ENCODE measurements around the gene ITGA11.

The ITGA11 gene

GRCh38 chr15:68441045-68441743 lies 9.2 kb upstream of the ITGA11 start:
- H3K4me3 ChIP-seq (replicated peaks; ENCODE audit: low read depth, low read length) = no peak overlapping the region
- no peak for DNase-seq (ENCODE audit: extremely low read depth, low read depth)
- TF ChIP-seq, protein P1, sequence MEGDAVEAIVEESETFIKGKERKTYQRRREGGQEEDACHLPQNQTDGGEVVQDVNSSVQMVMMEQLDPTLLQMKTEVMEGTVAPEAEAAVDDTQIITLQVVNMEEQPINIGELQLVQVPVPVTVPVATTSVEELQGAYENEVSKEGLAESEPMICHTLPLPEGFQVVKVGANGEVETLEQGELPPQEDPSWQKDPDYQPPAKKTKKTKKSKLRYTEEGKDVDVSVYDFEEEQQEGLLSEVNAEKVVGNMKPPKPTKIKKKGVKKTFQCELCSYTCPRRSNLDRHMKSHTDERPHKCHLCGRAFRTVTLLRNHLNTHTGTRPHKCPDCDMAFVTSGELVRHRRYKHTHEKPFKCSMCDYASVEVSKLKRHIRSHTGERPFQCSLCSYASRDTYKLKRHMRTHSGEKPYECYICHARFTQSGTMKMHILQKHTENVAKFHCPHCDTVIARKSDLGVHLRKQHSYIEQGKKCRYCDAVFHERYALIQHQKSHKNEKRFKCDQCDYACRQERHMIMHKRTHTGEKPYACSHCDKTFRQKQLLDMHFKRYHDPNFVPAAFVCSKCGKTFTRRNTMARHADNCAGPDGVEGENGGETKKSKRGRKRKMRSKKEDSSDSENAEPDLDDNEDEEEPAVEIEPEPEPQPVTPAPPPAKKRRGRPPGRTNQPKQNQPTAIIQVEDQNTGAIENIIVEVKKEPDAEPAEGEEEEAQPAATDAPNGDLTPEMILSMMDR (IDR thresholded peaks at IDR 0.05; ENCODE audit: low read depth, low read length, missing control alignments) = no peak

GRCh38 chr15:68440136-68440535 lies 8.2 kb upstream of the ITGA11 start:
- DNase-seq (ENCODE audit: extremely low read depth, low read depth) = no peak
- TF ChIP-seq, protein P1 (IDR thresholded peaks at IDR 0.05; ENCODE audit: low read depth, low read length, missing control alignments) = no peak
- no peak overlapping the region for H3K4me3 ChIP-seq (replicated peaks; ENCODE audit: low read depth, low read length)

GRCh38 chr15:68439506-68439905 lies 7.5 kb upstream of the ITGA11 start:
- DNase-seq (ENCODE audit: extremely low read depth, low read depth) = no peak
- H3K4me3 ChIP-seq (replicated peaks; ENCODE audit: low read depth, low read length) = no peak overlapping the region
- TF ChIP-seq, protein P1 (IDR thresholded peaks at IDR 0.05; ENCODE audit: low read depth, low read length, missing control alignments) = no peak

- DNase-seq (ENCODE audit: extremely low read depth, low read depth) = no peak
- H3K4me3 ChIP-seq (replicated peaks; ENCODE audit: low read depth, low read length) = no peak overlapping the region
- TF ChIP-seq, protein P1 (IDR thresholded peaks at IDR 0.05; ENCODE audit: low read depth, low read length, missing control alignments) = no peak
These were observed 4.7 kb upstream of the ITGA11 start for GRCh38 chr15:68436680-68437079.

- no peak overlapping the region for H3K4me3 ChIP-seq (replicated peaks; ENCODE audit: low read depth, low read length)
- no peak for DNase-seq (ENCODE audit: extremely low read depth, low read depth)
- TF ChIP-seq, protein P1 (IDR thresholded peaks at IDR 0.05; ENCODE audit: low read depth, low read length, missing control alignments) = no peak
These were observed 4.0 kb upstream of the ITGA11 start for GRCh38 chr15:68435966-68436365.

DNA sequence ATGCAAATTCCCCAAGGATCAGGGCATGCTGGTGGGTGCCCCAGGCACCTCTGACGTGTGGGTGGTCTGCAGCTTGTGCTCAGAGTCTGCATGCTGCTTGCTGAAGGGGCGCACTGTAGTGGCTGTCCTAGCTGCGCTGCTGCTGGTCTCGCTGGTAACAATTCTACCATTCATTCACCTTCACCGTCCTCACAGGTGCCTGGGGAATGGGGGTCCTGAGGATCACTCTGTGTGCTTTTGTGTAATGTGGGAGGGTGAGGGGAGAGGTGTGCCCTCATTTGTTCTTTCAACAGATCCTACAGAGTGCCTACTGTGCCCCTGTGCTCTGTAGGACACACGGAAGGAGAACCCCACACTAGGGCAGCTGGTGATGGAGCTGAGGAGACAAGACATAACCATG lies 2.1 kb upstream of the ITGA11 start:
- TF ChIP-seq, protein P1 (IDR thresholded peaks at IDR 0.05; ENCODE audit: low read depth, low read length, missing control alignments) = no peak
- no peak for DNase-seq (ENCODE audit: extremely low read depth, low read depth)
- H3K4me3 ChIP-seq (replicated peaks; ENCODE audit: low read depth, low read length) = no peak overlapping the region

DNA sequence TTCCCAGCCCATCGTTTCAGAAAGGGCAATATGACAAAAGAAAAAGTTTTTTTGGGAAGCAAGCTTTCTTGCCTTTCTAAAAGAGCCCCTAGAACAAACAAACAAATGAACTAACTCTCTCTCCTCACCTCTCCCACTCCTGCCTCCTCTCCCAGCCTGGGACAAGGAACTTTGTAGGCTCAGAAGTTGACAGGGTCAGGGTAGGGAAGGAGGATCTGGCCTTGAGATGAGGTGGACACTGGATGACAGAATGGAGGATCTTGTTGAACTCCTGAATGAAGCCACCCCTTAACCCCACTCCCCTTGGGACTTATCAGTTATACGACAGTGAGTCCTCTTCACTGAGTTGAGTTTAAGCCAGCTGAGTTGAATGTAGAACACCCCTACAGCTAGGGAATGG lies 1.6 kb upstream of the ITGA11 start:
- TF ChIP-seq, protein P1 (IDR thresholded peaks at IDR 0.05; ENCODE audit: low read depth, low read length, missing control alignments) = no peak
- DNase-seq (ENCODE audit: extremely low read depth, low read depth) = no peak
- no peak overlapping the region for H3K4me3 ChIP-seq (replicated peaks; ENCODE audit: low read depth, low read length)

All from HFF-Myc (cell line).